Adipocyte (in vitro differentiated cells): ENCODE data around the gene ITPKC.
"Not testable (repeated sequence)": the region's sequence is repeated elsewhere in the genome, so short reads cannot be mapped to it uniquely, and the experiment has no call there.

Experiments
- DNase-seq: peaks from one replicate; pipeline ENCODE4 v3.0.0-alpha.2; 2015; ENCODE audit warnings: low read depth
- H3K27me3 ChIP-seq: replicated peaks from 2 replicates; pipeline ENCODE4 v1.7.0; 2013; ENCODE audit warnings: mild to moderate bottlenecking, low read length, moderate library complexity; ENCODE audit not compliant: control insufficient read depth, insufficient read depth
- H3K36me3 ChIP-seq: 2 replicates; pipeline ENCODE4 v1.7.0; 2013; ENCODE audit warnings: low read length, mild to moderate bottlenecking, moderate library complexity; ENCODE audit not compliant: control insufficient read depth, insufficient read depth, severe bottlenecking
- H3K4me1 ChIP-seq: 2 replicates; pipeline ENCODE4 v1.7.0; 2013; ENCODE audit warnings: mild to moderate bottlenecking, low read length, moderate library complexity; ENCODE audit not compliant: control insufficient read depth, insufficient read depth
- H3K4me3 ChIP-seq: 2 replicates; pipeline ENCODE4 v1.7.0; 2013; ENCODE audit warnings: mild to moderate bottlenecking, low read length, moderate library complexity
- H3K9ac ChIP-seq: 2 replicates; pipeline ENCODE4 v1.7.0; 2013; ENCODE audit warnings: mild to moderate bottlenecking, low read length, moderate library complexity
- H3K9me3 ChIP-seq: 2 replicates; pipeline ENCODE4 v1.7.0; 2013; ENCODE audit warnings: mild to moderate bottlenecking, low read length, moderate library complexity; ENCODE audit not compliant: control insufficient read depth

Gene ITPKC

GRCh38 chr19:40756502-40757110, 39.7 kb downstream of the ITPKC start:
- no peak for DNase-seq
- H3K27me3 ChIP-seq = no peaks in the 10 kb centered on the region
- peaks cover 21% of the 10 kb centered on the region for H3K4me1 ChIP-seq
- no peak overlapping the region for H3K9ac ChIP-seq
- no peak overlapping the region for H3K4me3 ChIP-seq
- peaks cover 51% of the 10 kb centered on the region for H3K36me3 ChIP-seq
- no peaks in the 10 kb centered on the region for H3K9me3 ChIP-seq

GRCh38 chr19:40758491-40758890, 41.6 kb downstream of the ITPKC start:
- Histone ChIP-seq H3K36me3 (peaks cover 70% of the 10 kb centered on the region), H3K9ac (no peak overlapping the region), H3K27me3 (no peaks in the 10 kb centered on the region), H3K9me3 (no peaks in the 10 kb centered on the region), H3K4me3 (no peak overlapping the region), H3K4me1 (peaks cover 18% of the 10 kb centered on the region)
- DNase-seq = no peak

DNA sequence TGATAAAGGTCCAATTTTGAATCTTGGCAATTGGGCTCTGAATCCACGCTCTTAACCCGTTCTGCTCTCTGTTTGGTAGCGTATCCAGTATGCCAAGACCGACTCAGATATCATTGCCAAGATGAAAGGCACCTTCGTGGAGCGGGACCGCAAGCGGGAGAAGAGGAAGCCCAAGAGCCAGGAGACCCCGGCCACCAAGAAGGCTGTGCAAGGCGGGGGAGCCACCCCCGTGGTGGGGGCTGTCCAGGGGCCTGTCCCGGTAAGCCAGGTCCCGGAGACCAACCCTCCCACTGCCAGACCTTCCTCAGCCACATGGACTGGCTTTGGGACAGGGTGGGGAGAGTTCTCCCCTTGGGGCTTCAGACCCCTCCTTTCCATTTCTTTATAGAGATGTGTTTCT, 42.4 kb downstream of the ITPKC start:
- no peak overlapping the region for H3K9ac ChIP-seq
- no peaks in the 10 kb centered on the region for H3K9me3 ChIP-seq
- H3K4me3 ChIP-seq = no peak overlapping the region
- no peak for DNase-seq
- H3K36me3 ChIP-seq = peaks cover 78% of the 10 kb centered on the region
- H3K4me1 ChIP-seq = peaks cover 16% of the 10 kb centered on the region
- H3K27me3 ChIP-seq = no peaks in the 10 kb centered on the region

DNA sequence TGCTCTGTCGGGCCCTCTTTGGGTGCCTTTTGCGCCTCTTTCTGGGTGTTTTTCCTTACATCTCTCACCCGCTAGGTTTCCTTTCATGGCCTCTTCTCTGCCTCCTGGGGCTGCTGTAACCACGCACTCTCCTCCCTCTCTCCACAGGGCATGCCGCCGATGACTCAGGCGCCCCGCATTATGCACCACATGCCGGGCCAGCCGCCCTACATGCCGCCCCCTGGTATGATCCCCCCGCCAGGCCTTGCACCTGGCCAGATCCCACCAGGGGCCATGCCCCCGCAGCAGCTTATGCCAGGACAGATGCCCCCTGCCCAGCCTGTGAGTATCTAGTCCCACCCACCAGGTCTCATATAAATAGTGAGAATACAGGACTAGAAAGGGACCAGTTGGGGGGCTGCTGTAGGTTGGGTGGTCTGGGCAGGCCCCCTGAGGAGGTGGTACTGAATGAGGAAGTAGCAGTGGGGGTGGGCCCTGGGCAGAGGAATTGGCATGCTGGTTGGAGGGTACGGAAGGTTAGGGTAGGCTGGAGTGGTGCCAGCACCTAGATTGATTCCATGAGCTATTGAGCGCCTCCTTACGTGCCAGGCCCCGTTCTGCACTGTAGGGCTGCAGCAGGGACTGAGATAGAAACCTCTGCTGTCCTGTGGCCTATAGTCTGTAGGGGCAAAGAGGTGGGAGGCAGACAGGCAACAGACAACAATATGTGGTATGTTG, 46.0 kb downstream of the ITPKC start:
- Histone ChIP-seq H3K9me3 (no peaks in the 10 kb centered on the region), H3K27me3 (no peaks in the 10 kb centered on the region), H3K4me3 (no peak overlapping the region), H3K9ac (no peak overlapping the region), H3K36me3 (peaks cover 83% of the 10 kb centered on the region), H3K4me1 (no peaks in the 10 kb centered on the region)
- no peak for DNase-seq

DNA sequence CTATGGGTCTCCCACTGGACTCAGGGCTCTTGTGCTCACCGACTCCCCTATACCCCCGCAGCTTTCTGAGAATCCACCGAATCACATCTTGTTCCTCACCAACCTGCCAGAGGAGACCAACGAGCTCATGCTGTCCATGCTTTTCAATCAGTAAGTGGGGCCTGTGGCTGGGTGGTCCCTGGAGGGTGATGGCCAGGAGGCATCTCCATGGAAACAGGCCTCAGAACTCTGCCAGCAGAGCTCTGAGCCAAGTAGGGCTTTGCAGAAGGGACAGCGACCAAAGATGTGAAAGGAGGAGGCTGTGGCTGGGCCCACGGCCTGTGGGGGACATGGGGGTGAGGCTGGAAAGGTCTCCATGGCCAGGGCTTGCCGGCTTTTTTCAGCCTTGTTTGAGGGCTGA, 46.6 kb downstream of the ITPKC start:
- Histone ChIP-seq H3K27me3 (no peaks in the 10 kb centered on the region), H3K4me3 (no peak overlapping the region), H3K4me1 (no peaks in the 10 kb centered on the region), H3K36me3 (peaks cover 77% of the 10 kb centered on the region), H3K9me3 (no peaks in the 10 kb centered on the region), H3K9ac (no peak overlapping the region)
- no peak for DNase-seq

GRCh38 chr19:40763963-40764362, 47.1 kb downstream of the ITPKC start:
- no peak for DNase-seq
- Histone ChIP-seq H3K4me1 (no peaks in the 10 kb centered on the region), H3K36me3 (peaks cover 75% of the 10 kb centered on the region), H3K9ac (no peak overlapping the region), H3K27me3 (no peaks in the 10 kb centered on the region), H3K9me3 (no peaks in the 10 kb centered on the region), H3K4me3 (no peak overlapping the region)

DNA sequence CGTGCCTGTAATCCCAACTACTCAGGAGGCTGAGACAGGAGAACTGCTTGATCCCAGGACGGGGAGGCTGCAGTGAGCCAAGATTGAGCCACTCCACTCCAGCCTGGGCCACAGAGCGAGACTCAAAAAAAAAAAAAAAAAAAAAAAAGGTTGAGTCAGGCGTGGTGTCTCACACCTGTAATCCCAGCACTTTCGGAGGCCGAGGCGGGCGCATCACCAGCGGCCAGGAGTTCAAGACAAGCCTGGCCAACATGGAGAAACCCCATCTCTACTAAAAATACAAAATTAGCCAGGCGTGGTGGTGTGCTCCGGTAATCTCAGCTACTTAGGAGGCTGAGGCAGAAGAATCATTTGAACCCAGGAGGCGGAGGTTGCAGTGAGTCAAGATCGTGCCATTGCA, 49.5 kb downstream of the ITPKC start:
- H3K4me1 ChIP-seq, DNase-seq, H3K4me3 ChIP-seq, H3K9me3 ChIP-seq, H3K27me3 ChIP-seq, H3K9ac ChIP-seq: not testable (repeated sequence)
- H3K36me3 ChIP-seq = peaks cover 50% of the 10 kb centered on the region

DNA sequence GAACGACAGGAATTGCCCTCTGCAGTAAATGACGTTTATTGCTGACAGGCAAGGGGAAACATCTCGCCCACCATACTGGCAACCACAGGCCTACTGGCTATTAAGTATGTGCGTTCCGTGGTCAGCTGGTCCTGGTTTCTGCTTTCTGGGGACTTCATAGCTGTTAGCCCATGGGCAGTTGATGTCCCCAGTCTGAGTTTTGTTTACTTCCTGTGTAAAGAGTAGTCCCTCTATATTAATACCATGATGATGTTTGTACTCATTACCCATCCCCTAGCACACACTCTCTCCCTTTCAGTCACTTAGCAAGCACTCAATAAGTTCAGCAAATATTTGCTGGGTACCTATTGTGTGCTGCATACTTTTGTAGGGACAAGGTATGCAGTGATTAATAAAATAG, 52.0 kb downstream of the ITPKC start:
- no peak for DNase-seq
- Histone ChIP-seq H3K9me3 (no peaks in the 10 kb centered on the region), H3K9ac (no peak overlapping the region), H3K4me1 (no peaks in the 10 kb centered on the region), H3K36me3 (peaks cover 25% of the 10 kb centered on the region), H3K27me3 (no peaks in the 10 kb centered on the region), H3K4me3 (no peak overlapping the region)

- not testable (repeated sequence) for H3K9ac ChIP-seq, H3K4me1 ChIP-seq, H3K4me3 ChIP-seq, H3K36me3 ChIP-seq, DNase-seq, H3K27me3 ChIP-seq, H3K9me3 ChIP-seq
These were observed 54.4 kb downstream of the ITPKC start for GRCh38 chr19:40771101-40771862.

- no peak for DNase-seq
- no peak within 1 kb of the TSS for H3K9ac ChIP-seq
- H3K4me1 ChIP-seq = peaks cover 11% of the 10 kb centered on the region
- no peaks in the 10 kb centered on the region for H3K27me3 ChIP-seq
- no peaks in the 10 kb centered on the region for H3K36me3 ChIP-seq
- no peak within 1 kb of the TSS for H3K4me3 ChIP-seq
- no peaks in the 10 kb centered on the region for H3K9me3 ChIP-seq
These were observed 58.2 kb downstream of the ITPKC start, which contains the start of gene MIA for GRCh38 chr19:40774916-40775631. MIA (plus strand) TSS chr19:40775521; CDS start chr19:40775543, 22 bp downstream.

DNA sequence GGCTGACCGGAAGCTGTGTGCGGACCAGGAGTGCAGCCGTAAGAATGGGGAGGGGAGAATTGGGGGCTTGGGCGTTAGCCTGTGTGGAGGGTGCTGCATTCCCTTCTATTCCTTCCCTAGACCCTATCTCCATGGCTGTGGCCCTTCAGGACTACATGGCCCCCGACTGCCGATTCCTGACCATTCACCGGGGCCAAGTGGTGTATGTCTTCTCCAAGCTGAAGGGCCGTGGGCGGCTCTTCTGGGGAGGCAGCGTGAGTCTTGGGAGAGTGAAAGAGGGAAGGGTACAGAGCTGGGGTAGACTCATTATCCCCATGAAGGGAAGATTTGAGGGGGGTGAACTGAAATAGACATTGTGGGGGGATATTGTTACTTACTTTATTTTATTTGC, 58.7 kb downstream of the ITPKC start:
- Histone ChIP-seq H3K27me3 (no peaks in the 10 kb centered on the region), H3K9me3 (no peaks in the 10 kb centered on the region), H3K9ac (no peak overlapping the region), H3K36me3 (no peaks in the 10 kb centered on the region), H3K4me3 (no peak overlapping the region), H3K4me1 (peaks cover 11% of the 10 kb centered on the region)
- no peak for DNase-seq
